GM11168 (cell line): ENCODE data around the gene KCNMA1.
"Not testable (repeated sequence)": the region's sequence is repeated elsewhere in the genome, so short reads cannot be mapped to it uniquely, and the experiment has no call there.

Source experiments
- in situ Hi-C: fragments of 300-500 bp; cut with MboI; formaldehyde crosslinking; loops from one replicate; pipeline ENCODE4 v1.12.0; 2022; ENCODE audit warnings: low sequenced_read_pairs; ENCODE audit not compliant: unreplicated experiment

Gene KCNMA1

DNA sequence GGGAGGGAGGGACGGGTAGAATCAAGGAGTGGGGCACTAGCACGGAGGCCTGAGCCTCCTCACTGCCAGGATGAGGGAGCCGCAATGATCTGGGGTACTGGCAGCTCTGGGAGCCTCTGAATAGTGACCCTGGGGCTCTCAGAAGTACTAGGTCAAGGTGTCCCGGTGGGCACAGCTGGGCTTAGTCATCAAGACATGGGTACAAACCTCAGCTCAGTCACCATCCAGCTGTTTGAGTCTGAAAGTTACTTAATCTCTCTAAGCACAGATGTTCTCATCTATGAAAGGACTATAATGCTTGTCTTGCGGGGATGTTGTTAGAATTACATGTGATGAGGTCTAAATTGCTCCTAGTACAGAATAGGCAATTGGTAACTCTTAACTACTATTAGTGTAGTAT is 276.8 kb downstream of the KCNMA1 start:
- in situ Hi-C loops, result no loop called here

DNA sequence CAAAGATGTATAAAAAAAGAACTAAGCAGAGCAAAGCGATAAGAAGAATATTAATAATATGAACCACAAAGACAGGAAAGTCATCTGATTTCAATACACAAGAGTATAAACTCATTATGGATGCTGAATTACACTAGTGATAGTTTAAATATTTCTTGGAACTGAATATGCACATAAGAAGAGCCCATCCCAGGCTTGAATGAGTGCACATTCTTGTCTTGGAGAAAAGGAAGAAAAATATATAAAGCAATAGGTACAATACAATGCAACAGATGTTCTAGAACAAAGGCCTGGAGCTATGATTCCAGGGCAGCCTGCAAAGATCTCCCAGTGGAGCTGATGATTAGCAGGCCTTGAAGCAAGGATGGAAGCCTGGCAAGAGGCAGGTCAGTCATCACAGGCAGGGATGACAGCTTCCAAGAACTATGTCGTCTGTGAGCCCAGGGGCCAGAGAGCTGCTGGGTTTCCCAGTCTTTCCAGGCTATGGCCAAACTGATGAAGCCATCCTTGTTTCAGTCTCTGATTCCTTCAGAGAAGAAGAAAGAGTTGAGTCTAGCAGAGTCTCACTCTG is 277.6 kb downstream of the KCNMA1 start:
- in situ Hi-C loops, result no loop called here

DNA sequence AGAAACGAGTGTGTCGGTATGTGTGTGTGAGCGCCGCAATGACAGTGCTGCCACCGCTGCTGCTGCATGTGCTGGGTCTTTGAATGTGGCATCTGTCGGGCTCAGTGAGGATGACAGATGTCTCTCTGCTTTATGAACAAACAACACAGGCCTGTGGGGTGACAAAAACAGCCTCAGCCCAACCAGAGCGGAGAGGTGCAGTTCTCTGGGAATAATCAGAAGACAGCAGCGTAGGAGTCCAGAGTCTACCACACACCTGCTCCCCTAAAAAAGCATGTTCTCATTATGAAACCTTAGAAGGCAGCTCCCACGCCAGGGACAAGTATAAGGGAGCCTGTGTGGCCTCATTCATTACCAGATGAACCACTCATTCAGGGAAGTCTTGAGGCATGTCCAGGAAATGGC is 278.3 kb downstream of the KCNMA1 start:
- in situ Hi-C loops, result no loop called here

DNA sequence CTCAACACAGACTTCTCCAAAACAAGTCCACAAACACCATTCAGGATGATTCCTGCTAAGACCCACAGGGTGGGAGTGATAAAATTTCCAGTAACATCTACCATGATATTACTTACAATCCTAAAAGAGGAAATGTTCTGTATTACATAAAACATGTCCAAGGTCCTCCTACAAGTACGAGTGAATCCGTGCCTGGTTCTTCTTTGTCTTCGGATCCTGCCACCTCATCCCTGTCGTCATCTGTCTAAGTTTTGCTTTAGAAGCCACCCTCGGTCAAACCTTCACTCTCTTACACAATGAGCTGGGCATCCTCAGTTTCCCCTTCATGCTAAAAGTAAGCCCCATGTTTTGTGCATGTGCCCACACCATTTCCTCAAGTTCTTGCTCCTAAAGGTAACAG is 279.0 kb downstream of the KCNMA1 start:
- in situ Hi-C loops, result no loop called here

DNA sequence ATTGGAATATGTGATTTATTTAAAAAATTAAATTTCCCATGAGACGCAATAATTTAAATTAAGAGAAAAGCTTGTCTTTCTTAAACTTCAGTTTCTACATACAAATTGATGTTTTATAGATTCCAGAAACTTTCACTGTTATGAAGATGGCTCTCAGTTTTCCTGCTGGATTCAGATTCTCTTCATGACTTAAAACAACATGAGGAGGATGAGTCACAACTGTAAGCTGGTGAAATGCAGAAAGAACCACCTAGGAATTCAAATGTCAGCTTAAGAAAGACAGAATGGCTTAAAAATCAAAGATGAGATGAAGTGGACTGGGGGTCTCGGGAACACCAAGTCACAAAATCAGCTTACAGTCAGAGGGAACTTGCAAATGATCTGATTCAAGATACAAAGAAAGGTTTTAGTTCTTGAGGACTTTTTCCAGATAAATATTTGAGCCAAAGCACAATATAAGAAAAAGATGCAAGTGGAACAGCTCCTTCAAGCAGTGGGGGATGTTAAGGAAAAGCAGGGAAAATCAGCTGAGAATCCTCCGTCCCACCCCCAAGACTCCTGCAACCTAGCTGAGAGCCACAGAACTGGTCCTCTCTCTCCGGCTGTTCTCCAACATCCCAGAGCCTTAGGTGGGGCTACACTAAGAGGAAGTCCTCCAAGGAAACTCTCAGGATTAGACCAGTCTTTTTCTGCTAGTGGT is 279.8 kb downstream of the KCNMA1 start:
- in situ Hi-C loops, result no loop called here

DNA sequence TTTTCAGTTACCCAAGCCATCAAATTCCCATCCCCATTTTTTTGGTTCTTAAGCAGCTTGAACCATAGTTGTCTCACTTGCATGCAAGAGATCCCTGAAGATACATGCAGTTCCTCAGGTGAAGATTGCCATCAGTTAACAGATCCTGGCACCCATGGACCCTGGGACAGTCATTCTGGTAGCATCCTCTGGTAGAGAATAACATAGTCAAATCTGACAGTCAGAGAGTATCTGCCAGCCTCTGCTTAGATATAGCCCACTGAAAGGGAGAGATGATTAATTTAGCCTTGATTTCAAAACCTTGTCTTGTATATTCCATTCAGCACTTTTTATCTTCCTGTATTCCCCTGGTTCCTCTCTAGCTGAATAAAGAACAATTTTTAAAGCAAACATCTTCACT is 280.4 kb downstream of the KCNMA1 start:
- in situ Hi-C loops, result no loop called here

DNA sequence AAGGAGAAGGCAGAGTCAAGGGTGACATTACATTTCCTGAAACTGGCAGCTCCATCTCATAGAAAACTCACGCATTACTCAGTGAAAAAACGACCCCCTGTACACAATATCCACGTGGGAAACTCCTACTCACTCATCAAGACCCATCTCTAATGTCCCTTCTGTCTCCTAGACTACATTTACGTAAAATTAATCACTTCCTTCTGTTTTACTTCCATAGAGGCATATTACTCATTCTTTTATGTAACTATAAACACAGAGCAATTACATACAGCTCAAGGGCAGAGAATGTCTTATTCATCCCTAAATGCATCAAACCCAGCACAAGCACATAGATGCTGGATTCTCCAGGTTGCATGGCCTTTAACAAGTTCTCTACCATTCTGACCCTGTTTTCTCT is 281.8 kb downstream of the KCNMA1 start:
- in situ Hi-C loops, result no loop called here

DNA sequence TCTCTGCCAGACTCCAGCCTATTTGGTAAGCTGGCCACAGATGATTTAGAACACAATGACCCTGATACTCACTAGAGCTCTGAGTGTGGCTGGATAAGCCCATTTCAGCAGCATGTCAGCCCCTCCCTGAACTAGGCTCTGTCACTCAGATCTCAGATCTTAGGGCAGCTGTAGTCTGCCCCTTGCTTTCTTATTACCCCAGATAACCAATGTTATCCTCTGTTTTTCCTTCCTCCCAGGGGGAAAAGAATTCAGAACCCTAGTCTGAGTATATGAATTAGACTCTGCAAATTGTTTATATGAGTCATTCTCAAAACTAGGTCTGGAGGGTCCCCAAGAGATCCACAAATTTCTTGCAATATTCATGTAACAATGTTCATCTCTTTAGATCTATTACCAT is 286.2 kb downstream of the KCNMA1 start:
- in situ Hi-C loops, result no loop called here

DNA sequence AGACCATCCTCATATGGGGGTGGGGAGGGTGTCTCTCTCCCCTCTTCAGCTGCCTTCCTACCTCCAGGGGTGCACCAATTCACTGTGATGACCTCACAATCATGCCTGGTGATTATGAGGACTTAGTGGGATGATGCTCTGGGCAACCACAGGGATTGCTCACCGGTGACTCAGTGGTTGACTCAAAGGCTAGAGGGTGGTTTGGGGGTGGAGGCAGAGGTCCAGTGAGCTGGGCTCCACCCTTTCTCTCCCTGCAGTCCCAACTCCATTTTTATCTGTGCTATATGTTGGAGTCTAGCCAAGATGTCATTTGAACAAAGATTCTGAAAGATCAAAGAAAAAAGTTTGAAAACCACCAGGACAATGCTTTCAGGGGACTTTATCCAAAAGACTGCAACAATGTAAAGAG is 286.9 kb downstream of the KCNMA1 start:
- in situ Hi-C loops, result no loop called here

DNA sequence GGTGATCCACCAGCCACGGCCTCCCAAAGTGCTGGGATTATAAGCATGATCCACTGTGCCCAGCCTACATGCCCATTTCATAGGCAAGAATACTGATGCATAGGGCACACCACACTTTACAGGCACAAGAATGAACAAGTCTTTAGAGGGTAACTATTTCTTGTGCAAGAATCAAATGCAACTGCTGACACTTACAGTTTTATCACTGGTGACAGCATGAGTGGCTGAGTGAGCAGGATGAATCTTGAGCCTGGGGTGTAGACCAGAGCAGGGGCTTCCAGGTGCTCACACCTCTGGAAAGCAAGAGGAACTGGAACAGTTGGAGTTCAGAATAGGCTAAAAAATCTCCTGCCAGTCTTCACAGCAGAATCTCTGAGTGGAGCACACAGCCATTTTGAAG is 287.5 kb downstream of the KCNMA1 start:
- in situ Hi-C loops, result no loop called here

DNA sequence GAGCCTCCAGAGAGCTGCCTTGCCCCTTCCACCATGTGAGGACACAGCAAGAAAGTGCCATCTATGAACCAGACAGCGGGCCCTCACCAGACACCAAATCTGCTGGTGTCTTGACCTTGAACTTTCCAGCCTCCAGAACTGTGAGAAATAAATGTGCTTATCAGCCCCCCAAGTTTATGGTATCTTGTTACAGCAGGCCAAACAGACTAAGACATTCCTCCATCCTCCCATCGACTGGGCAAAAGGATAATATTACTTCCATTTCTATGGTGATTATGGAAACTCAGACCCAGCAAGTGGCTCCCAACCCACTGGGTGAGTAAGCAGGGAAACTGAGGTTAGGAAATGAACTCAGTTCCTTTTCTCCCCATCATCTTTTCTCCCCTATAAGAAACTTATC is 288.4 kb downstream of the KCNMA1 start:
- in situ Hi-C loops, result no loop called here

DNA sequence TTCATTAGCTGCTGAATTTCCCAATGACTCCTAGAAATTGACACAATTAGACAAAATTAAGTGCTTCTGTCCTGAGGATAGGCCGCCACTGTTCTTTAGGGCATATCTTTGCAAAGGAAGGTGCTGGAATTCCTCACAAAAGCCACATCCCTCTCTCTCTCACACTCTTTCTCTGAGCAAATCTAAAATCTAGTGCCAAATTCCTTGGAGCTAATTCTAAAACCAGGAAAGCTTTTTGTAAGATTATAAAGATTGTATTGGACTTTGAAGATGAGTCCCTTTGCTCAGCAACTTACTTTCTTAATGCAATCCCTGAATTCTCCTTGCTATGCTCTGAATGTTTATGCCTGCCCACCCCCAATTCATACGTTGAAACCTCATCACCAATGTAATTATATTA is 288.9 kb downstream of the KCNMA1 start:
- in situ Hi-C loops, result no loop called here

DNA sequence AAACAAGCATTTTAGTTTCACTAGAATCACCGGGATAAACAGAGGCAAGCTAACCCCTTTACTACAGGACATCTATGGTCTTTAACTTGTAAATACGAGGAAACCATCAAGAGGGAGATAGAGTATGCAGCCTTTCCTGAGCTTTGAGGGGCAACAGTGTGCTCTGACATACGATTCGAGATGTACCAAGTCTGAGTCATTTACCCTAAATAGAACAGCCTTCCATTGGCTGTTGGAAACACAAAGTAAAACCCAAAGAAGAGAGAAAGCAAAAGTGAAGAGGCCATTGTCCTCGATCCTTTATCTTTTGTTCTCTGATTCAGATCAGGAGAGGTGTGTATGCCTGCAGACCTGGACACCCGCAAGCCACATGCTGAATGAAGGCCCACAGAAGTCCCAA is 289.5 kb downstream of the KCNMA1 start:
- in situ Hi-C loops, result no loop called here

DNA sequence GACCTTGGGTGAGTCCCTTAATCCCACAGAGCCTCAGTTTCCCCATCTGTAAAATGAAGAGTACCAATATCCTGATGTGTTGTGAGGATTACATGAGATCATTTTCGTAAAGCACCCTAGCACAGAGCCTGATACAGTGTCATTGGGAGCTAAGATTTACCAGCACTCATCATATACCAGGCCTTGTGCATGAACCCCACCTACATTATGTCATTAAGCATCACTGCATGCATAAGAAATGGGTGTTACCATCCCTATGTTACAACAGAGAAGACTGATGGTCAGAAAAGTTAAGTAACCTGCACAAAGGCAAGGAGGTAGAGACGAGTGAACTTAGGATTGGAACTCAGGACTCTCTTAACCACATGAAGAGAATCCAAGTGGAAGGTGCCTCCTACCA is 290.6 kb downstream of the KCNMA1 start:
- in situ Hi-C loops, result no loop called here

DNA sequence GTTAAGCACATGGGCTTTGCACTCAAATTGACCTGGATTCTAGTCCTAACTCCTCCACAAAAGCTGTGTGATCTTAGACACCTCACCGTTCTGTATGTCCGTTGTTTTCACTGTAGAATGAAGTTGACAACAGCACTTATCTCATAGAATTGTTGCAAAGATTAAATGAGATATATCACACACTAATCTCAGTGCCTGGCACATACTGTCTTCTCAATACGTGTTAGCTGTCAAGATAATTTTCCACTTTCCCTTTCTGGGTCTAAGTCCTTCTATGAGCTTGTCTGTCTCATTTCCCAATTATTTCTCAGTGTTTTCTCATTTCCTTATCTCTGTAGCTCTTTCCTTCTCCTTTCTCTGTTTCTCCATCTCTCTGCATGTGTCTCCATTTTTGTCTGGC is 296.6 kb downstream of the KCNMA1 start:
- in situ Hi-C loops, result no loop called here

DNA sequence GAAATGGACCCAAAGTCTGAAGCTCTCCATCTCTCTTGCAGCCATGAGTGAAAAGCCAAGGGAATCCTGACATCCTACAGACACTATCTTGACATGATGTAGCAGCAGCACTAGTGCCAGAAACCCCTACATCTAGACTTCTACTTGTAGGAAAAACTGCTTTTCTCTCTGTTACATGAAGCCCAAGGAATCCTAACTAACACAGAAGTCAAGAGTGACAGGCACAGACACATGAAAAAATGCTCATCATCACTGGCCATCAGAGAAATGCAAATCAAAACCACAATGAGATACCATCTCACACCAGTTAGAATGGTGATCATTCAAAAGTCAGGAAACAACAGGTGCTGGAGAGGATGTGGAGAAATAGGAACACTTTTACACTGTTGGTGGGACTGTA is 297.7 kb downstream of the KCNMA1 start:
- in situ Hi-C loops, result not testable (repeated sequence)

DNA sequence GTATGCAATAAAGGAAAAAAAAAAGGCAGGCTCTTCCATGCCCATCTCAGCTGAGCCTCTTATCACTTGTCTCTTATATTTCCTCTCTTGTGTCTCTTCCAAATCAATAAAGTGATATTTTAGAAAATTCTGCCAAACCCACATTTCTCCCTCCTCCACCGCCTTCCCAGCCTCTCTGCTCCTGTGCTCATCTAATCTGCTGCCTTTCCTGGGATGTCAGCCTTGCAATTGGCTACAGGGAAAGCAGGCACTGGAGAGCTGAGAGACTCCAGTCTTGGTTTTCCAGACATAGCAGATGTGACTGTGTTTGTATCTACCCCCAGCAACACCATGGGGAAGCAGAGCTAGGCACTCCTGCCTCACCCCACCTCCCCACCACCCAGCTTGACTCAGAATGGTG is 298.4 kb downstream of the KCNMA1 start:
- in situ Hi-C loops, result no loop called here

DNA sequence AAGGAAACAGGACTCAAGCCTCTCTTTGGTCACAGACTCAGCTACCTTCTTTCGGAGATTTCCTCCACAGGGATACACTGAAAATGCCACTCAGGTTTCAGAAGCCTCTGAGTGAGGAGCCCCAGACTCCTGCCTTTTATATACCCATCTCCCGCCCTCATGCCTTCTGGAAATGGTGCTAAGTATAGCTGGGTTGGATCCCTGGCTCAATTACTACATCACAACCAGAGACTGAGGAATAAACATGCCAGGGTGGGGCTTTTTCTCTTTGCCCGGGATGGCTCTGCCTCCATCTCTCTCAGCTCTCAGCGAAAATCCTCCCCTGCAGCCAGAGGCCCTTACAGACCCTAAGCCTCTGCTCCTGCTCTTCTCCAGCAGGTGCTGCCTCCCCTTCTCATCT is 299.5 kb downstream of the KCNMA1 start:
- in situ Hi-C loops, result no loop called here

DNA sequence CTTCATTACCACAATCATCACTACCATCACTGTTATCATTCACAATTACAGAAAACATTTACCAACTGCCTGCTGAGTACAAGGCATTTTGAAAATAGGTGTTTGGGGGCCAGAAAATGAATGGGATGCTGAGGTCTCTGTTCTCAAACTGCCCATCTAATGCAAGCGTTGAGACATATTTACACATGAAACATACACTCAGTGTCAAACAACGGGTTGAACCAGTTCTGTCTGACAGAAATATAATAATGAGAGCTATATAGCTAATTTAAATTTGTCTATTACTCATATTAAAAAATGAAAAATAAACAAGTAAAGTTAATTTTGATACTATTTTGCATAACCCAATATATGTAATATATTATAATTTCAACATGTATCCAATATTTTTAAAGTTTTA is 303.1 kb downstream of the KCNMA1 start:
- in situ Hi-C loops, result no loop called here

DNA sequence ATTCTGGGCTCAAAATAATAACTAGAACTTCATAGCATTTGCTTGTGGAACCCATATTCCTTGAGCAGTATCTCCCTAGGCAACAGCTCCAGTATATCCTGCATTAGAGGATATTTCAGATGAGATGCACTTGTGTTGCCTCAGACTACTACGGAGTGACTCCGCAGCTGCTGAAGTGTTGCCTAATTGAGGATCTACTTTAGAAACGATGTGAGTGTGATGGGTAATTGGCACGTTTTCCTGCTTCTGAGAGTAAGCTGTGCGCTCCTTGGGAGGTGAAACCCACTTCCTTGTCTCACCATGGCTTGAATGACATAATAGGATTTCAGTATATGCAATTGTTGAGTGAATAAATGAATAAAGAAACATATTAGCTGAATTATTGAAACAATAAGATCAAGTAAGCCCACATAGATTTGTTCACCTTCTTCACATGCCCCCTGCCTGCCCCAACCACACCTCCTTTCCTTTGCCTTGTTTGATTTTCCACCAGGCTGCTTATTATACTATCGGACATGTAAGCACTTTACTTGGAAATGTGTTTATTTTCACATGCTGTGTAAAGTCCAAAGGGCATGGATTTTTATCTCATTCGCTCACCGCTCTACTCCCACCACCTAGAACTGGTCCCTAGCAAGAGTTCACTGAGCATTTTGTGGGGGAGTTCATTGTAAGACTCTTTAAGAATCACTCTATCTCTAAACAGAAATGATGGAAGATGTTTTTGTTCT is 303.8 kb downstream of the KCNMA1 start:
- in situ Hi-C loops, result no loop called here

DNA sequence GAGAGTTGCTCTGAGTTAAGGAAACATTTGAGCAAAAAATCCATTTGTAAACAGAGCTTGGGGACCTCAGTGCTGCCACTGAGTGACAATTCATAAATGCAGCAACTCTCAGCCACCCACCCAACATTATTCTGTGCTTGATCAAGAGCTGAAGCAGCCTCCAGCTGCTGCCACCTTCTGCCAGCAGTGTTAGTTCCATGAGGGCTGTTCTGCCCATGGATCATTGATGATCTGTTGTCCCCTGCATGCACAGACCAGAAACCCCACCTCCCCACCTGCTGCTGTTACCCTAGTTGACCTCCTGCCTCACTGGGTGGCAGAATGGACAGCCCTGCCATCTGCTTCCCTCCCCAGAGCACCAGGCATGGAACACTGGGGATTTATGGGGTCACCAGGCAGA is 305.4 kb downstream of the KCNMA1 start:
- in situ Hi-C loops, result no loop called here
